Measurements from ENCODE around the gene BMP7.

BMP7 gene

GRCh38 chr20:57187068-57187634 lies 79.3 kb downstream of the BMP7 start:
- DNase-seq = no peak

GRCh38 chr20:57186192-57186591 lies 80.2 kb downstream of the BMP7 start:
- no peak for DNase-seq

GRCh38 chr20:57185188-57185743 lies 81.2 kb downstream of the BMP7 start:
- no peak for DNase-seq

- no peak for DNase-seq
These were observed 82.9 kb downstream of the BMP7 start for GRCh38 chr20:57183457-57184009.

- DNase-seq = no peak
These were observed 84.8 kb downstream of the BMP7 start for GRCh38 chr20:57181639-57182038.

- DNase-seq = no peak
These were observed 85.5 kb downstream of the BMP7 start for GRCh38 chr20:57180954-57181353.

DNA sequence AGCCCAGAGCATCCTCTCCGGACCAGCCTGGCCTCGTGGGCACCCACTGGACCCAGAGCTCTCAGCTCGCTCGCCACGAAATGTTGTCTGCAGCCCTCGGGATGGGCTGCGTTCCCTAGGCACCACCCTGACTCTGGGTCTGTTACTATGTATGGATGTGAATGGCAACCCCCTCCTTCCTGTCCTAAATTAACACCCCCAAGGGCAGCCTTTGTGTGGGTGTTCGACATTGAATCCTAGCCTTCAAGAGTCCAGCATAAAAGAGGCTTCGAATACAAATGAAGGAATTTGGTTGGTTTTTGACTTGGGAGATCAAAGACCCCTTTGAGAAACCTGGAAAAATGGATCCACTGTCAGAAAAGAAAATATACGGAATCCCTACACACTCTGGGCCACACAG lies 86.1 kb downstream of the BMP7 start:
- no peak for DNase-seq

GRCh38 chr20:57179265-57179664 lies 87.2 kb downstream of the BMP7 start:
- DNase-seq = no peak

- DNase-seq = no peak
These were observed 87.8 kb downstream of the BMP7 start for GRCh38 chr20:57178582-57179111.

- DNase-seq = no peak
These were observed 88.7 kb downstream of the BMP7 start for GRCh38 chr20:57177636-57178280.

DNA sequence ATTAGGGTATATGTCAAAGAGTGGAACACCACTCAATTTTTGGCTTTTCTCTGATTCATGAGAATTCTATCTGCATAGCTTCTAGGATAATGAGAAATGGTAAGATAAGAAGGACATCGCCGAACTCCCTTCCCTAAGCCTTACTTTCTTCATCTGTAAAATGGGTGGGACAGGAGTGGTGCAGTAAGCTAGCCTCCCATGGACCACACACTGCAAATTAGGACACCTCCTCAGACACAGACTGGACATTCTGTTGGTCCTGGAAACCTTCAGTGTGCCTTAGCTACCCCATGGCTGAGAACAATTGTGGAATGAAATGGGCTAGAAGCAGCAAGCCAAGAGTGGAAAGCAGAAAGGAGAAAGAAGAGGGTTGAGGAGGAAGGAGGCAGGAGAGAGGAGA lies 89.6 kb downstream of the BMP7 start:
- no peak for DNase-seq

GRCh38 chr20:57175397-57176010 lies 90.9 kb downstream of the BMP7 start:
- no peak for DNase-seq

DNA sequence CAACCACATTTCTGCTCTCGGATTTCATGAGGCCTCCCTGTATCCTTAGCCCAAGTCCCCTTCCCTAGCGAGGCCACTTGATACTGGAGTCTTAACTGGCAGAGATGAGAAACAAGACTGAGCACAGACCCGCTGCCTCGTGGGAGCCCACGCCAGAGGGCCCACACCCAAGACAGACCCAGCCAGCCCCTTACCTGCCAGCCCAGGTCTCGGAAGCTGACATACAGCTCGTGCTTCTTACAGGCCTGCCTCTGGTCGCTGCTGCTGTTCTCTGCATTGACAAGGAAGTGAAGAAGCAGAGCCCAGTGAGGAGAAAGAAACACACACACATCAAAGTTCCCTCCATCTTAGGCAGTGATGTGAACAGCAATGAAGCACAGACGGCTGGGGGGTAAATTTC lies 91.7 kb downstream of the BMP7 start:
- DNase-seq = no peak

- no peak for DNase-seq
These were observed 92.5 kb downstream of the BMP7 start for GRCh38 chr20:57173986-57174385.

- no peak for DNase-seq
These were observed 93.4 kb downstream of the BMP7 start for GRCh38 chr20:57173041-57173440.

DNA sequence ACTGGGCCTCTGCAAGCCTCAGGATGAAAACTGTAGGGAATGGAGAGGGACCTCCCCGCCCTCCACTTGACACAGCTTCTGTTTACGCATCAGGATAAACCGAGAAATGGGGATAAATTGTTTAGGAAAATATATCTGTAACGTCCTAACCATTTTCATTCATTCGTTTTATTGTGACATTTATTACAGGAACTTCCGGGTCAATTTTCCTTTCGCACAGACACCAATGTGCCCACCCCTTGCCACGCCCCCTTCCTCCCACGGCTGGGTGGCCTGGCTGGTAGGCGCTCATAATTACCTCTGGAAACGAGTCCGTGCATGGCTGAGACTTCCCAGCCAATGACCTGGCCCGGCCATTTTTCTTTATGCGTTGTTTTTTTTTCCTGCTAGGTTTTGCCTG lies 96.1 kb downstream of the BMP7 start:
- no peak for DNase-seq

DNA sequence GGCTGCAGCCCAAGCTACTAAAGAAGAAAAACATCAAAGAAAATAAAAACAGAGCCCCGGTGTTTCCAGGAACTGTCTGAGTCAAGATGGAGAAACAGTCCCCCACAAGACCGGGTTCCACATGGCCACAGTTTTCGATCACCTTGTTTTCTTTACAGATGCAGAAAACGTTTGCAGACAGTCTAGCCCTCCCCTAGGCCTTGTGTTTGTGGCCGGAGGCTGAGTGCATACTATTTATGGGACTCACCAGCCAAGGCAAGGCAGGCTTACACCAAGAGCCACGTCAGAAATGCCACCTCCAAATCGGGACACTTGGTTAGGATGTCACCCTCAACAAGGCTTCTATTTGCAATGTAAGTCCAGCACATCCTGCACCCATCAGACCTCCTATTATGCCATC lies 97.3 kb downstream of the BMP7 start:
- no peak for DNase-seq

- no peak for DNase-seq
These were observed 98.3 kb downstream of the BMP7 start for GRCh38 chr20:57167971-57168701.

DNA sequence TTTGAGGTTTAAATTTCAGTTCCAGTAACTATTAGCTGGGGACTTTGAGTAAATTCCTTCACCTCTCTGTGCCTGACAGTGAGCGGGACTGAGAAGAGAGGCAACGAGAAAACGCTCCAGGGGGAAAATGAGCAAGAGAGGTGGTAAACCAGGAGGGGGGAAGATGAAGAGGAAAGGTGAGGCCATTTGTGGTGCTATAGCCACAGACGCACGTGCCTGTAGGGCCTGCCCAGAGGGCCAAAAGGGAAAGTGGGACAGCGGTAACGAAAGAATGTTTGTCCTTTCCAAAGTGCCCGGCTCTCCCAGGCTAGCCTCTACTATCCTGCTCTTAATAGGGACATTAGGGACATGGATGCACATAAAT lies 99.2 kb downstream of the BMP7 start:
- no peak for DNase-seq

- no peak for DNase-seq
These were observed 99.7 kb downstream of the BMP7 start for GRCh38 chr20:57166568-57167291.

DNA sequence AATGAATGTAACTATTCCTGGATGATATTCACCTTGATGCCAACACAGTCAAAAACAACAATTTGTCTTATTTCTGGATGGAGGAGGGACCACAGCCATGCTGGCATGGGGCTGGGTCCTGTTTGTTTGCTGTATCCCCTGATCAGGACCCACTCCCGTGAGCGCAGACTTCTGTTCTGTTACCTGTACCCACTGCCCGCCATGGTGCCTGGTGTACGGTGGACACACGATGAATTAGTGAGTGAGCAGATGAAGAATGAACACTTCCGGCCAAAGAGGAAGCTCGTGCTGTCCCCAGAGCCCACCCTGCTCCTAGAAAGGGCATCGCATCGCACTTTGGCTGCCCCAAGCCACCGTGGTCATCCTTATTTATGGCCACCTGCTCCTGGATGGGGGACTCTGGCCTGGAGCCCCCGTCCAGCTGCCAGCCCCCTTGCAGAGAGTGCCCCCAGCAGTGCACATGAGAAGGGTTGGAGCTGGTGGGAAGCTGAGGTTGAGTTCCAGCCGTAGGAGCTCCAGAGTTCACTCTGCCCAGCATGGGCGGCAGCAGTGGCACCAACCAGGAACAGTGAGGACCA lies 100.9 kb downstream of the BMP7 start:
- DNase-seq = no peak

- DNase-seq = no peak
These were observed 101.6 kb downstream of the BMP7 start for GRCh38 chr20:57164872-57165271.

Measured in NCI-H2029 treated with DMSO at 0.1 percent for 48 hours (cell line).